GM21723 (cell line): ENCODE data around the gene TEC.

Experiments used
- ATAC-seq: cut with Tn5 transposase; IDR thresholded peaks from one replicate; pipeline ENCODE4 v1.9.1; 2021; ENCODE audit warnings: mild to moderate bottlenecking, moderate library complexity; ENCODE audit not compliant: unreplicated experiment

TEC gene

GRCh38 chr4:48270523-48270897, 872 bp upstream of the TEC start:
- ATAC-seq: no peak

DNA sequence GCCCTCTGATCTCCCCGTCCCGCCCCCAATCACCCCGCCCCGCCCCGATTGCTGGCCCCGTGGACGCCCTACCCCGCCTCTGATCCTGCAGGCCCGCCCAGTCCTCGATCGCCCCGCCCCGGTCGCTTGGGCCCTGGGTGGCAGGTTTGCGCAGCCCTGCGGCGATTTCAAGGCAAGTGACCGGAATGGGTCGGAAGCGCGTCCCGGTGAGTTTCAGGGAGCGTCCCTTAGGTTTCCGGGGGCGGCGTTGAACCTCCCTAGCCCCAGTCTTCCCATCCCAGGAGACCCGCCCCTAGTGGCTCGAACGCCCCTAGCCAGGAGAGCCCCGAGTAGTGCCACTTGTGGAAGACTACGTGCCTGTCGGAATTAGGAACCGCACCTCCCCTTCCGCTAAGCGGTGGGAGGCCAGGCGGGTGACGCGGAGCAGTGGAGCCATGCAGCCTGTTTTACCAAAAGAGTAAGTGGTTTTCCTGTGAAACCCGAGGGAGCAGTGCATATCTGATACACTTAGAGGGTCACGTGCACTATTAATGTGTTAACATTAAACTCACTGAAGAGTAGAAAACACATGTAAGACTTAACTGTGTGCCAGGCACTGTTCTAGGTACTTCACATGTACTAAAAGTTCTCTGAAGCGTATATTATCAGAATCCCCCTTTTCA, 354 bp upstream of the TEC start:
- ATAC-seq: peak; percentile 85

DNA sequence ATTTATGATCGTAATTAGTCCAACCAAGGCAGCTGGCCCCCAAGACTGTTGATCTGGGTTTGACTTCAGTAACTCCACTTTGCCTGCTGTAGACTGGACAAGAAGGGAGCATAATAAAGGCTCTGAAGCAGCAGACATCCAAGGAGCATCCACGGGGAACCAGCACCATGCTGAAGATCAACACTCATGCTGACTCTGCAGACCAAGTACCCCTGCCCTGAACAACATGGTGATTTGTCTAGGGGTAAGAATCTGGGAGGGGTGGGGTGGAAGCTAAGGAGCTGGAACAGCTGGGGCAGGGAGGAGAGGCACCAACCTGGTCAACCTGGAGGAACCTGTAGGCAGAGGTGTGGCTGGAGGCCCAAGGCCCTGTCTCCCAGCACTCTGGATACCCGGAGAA, 2.1 kb downstream of the TEC start:
- ATAC-seq: no peak

DNA sequence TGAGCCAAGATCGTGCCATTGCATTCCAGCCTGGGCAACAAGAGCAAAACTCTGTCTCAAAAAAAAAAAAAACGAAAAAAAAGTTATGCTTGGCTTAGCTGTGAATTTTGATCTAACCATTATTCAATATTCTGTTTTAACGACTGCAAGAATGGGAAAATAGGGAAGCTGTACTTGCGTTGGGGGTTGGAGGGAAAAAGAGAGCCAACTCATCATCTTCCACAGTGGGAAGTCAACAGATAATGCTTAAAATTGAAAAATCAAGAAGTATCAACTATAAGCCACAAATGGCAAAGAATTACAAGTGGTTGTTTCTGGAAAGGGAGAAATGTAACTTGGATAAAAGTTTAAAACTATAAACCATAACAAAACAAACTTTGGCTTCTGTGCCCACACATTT, 2.9 kb downstream of the TEC start:
- ATAC-seq: no peak

- no peak for ATAC-seq
Measured at GRCh38 chr4:48262926-48263325, 6.7 kb downstream of the TEC start.

- no peak for ATAC-seq
Measured at GRCh38 chr4:48262484-48262883, 7.2 kb downstream of the TEC start.

GRCh38 chr4:48261281-48261680, 8.4 kb downstream of the TEC start:
- peak; percentile 47 for ATAC-seq

- no peak for ATAC-seq
Measured at GRCh38 chr4:48259748-48260147, 9.9 kb downstream of the TEC start.

GRCh38 chr4:48258845-48259397, 10.7 kb downstream of the TEC start:
- no peak for ATAC-seq

- no peak for ATAC-seq
Measured at GRCh38 chr4:48255959-48256342, 13.7 kb downstream of the TEC start.

DNA sequence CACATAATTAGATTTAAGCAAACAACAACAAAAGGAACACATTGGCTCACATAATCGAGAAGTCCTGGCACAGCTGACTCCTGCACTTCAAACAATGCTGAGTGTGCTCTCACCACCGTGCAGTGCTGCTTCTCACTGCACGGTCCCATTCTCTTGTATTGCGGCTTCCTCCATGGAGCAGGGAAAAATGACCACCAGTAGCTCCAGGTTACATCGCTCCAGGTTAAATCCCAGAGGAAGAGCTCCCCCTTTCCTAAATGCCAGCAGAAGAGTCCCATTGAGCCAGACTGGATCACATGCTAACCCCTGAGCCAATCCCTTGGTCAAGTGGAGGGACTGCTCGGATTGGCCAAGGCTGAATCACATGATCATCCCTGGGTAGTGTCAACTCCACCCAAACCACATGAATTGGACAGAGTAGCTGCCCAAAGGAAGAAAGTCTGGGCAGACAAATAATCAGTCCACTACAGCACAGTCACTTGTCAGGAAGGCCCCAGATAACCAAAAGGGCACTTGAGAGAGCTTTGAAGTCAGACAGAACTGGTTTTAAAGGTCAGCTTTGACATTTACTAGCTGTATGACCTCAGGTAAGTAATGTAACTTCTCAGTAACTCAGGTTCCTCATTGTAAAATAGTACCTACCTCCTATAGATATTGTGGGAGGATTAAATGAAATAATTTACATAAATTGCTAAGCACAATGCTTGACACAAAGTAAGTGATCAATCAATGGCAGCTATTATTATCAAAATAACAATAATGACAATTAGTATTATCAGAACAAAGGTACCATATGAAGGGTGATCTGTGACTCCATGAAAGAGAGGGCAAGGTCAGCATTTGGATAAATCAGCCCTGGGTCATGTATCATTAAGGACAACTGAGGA, 14.3 kb downstream of the TEC start:
- no peak for ATAC-seq

- no peak for ATAC-seq
Measured at GRCh38 chr4:48254381-48255071, 15.1 kb downstream of the TEC start.

GRCh38 chr4:48252313-48252712, 17.3 kb downstream of the TEC start:
- no peak for ATAC-seq

DNA sequence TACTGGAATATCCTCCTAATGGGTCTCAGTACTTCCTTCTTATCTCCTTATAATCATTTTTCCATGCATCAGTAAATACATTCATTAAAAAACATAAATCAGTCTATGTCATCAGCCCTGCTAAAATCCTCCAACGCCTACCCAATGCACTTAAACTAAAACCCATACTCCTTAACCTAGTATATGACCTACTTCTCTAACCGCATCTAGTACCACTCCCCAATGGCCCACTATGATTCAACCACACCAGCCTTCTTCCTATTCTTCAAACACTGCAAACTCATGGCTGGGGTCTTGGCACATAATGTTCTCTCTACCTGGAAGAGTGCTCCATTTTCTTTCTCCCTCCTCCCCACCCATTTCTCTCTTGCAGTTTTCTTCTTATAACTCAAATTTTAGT, 18.7 kb downstream of the TEC start:
- ATAC-seq: no peak

DNA sequence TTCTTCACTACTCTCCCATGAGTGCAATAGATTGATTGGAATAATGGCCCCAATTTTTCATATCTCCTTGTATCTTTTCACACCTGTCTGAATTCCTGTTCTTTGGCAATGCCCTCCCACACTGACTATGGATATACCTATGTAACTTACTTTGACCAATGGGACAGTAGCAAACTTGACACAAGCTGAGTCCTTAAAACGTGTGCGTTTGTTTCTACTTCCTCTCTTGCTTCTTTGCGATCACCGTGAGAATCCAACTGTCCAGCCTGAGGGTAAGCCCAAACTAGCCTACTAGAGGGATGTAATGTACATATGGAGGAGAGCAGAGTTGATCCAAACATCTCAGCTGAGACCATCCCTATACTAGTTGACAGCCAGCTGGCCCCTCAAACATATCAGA, 19.3 kb downstream of the TEC start:
- ATAC-seq: no peak

GRCh38 chr4:48249378-48249777, 20.3 kb downstream of the TEC start:
- no peak for ATAC-seq

DNA sequence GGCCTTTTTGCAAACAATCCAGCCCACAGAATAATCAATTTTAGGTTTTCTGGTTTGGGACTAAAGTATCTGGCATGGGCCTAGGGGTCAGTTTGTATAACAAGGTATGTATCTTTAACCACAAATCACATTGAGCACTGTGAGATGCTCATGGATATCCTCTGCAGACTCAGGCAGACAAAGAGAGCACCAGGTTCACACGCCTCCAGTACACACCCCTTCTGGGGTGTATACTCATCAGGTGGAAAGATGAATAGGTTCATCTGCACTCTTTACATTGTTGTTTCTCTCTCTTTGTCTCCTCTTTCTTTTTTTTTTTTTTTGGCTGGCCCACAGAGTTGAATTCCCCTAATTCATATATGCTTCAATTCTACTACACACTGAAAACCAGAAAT, 21.1 kb downstream of the TEC start:
- ATAC-seq: no peak

GRCh38 chr4:48247878-48248558, 21.6 kb downstream of the TEC start:
- peak; percentile 41 for ATAC-seq

DNA sequence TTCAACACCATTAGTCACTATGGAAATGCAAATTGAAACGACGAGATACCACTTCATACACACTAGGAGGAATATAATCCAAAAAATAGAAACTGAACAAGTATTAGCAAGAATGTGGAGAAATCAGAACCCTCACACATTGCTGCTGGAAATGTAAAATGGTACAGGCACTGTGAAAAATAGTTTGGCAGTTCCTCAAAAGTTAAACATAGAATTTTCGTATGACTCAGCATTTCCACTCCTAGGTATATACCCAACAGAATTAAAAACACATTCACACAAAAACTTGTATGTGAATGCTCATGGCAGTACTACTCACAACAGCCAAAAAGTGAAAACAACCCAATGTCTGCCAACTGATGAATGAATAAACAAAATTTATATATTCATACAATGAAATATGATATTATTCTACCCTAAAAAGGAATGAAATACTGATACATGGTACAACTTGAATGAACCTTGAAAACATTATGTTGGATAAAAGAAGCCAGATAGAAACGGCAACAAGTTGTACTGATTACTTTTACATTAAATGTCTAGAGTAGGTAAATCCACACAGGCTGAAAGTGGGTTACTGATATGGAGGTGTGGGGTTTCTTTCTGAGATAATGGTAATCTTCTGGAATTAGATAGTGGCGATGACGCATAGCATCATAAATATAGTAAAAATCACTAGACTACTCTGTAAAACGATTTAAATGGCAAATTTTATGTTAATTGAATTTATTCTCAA, 22.3 kb downstream of the TEC start:
- ATAC-seq: peak; percentile 71

DNA sequence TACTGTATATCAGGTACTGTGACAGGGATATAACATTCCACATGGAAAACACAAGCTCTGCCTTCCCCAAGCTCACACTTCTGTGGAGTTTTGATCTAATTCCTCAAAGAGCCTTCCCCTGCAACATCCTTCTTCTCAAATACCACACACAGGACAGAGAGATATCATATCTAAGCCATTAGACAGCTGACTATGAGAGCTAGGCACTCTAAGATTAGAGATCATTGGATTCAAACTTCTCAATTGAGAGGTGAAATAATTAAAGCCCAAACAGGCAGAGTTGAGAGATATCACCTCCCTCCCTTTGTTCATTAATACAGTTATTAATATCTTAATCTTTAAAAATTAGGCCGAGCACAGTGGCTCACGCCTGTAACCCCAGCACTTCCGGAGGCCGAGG, 25.0 kb downstream of the TEC start:
- no peak for ATAC-seq
